ENCODE measurements around the gene FHIT. TPM values are rescaled to one million over a fixed set of nuclear protein-coding genes. Genes with fewer than 3 reads are reported as not detected.

FHIT gene
- total RNA-seq, 1 donor from 2014 or later, result 10.2 TPM

DNA sequence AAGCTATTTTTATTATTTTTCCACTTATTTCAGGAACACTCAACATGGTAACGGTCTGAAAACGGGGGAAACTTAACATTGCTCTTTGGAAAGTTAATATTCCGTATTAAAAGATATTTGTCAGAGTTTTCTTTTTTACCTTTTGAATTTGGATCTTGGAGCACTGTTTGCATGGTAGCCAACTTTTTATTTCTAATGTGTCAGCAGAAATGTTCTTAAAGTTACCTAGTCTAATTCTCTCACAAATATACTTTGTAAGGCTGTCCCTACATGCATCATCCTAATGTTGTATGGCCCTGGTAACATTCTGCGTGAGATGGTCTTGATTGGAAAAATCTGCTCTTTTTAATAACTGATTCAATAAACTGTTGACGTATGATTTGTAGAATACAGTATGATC, 719.5 kb downstream of the FHIT start:
- ATAC-seq (no peak), DNase-seq (ENCODE audit: low spot score) (no peak)
- intact Hi-C loops (cut with DNase I), result no loop called here

- ATAC-seq (no peak), DNase-seq (ENCODE audit: low spot score) (no peak)
- intact Hi-C loops (cut with DNase I), result no loop called here
Observed at GRCh38 chr3:60528651-60529050, 722.6 kb downstream of the FHIT start.

DNA sequence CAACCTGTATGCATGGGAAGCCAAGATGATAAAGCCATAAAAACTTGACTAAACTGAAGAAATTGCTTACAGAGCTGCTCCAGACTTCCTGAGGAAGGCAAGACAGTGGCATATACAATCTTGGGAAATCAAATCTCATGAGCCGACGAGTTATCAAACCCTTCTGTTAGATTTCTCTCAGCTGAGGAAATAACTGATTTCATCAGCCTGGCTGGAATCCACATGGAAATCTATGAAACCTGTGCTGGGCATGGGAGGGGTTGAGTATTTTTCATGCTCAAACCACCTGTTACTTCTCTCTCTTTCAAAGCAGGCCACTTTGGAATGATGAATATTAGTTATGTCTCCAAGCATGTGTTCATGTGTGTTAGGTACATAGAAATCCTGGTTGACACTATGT, 727.7 kb downstream of the FHIT start:
- ATAC-seq (no peak), DNase-seq (ENCODE audit: low spot score) (no peak)
- intact Hi-C loops (cut with DNase I), result no loop called here

- ATAC-seq, result no peak
- intact Hi-C loops (cut with DNase I), result no loop called here
Observed at GRCh38 chr3:60517134-60517533, 734.1 kb downstream of the FHIT start.

GRCh38 chr3:60514866-60515265, 736.4 kb downstream of the FHIT start:
- ATAC-seq (no peak), DNase-seq (ENCODE audit: low spot score) (no peak)
- intact Hi-C loops (cut with DNase I), result no loop called here

More at GRCh38 chr3:60517134-60517533, 734.1 kb downstream of the FHIT start:
- no peak for DNase-seq (ENCODE audit: low spot score)

GRCh38 chr3:60514085-60514649, 737.1 kb downstream of the FHIT start:
- DNase-seq (ENCODE audit: low spot score), result no peak
- no peak for ATAC-seq
- intact Hi-C loops (cut with DNase I), result no loop called here

DNA sequence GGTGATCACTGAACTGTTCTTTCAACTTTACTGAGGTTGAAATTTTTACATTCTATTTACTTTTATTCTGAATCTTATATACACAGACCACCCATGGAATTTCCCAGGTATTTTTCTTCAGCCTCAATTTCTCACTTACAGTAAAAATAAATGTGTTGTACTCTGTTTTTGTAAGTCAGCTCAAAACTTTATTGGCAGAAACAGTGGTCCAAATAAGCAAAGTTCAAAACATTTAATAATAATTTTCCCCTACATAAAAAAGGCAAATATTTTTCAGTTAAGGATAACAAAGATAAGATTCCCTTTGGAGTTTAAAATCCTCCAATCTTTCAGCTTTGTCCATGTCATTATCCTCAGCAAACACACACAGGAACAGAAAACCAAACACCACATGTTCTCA, 738.0 kb downstream of the FHIT start:
- DNase-seq (ENCODE audit: low spot score) (no peak), ATAC-seq (no peak)
- intact Hi-C loops (cut with DNase I), result loop anchor here (1.0 kb wide), 1 partner anchor 37 kb away; no protein-coding TSS in a partner anchor

- DNase-seq (ENCODE audit: low spot score) (no peak), ATAC-seq (no peak)
- intact Hi-C loops (cut with DNase I), result no loop called here
Observed at GRCh38 chr3:60512506-60512905, 738.7 kb downstream of the FHIT start.

- intact Hi-C loops (cut with DNase I), result no loop called here
- ATAC-seq, result no peak
- no peak for DNase-seq (ENCODE audit: low spot score)
Observed at GRCh38 chr3:60509471-60509870, 741.8 kb downstream of the FHIT start.

GRCh38 chr3:60504827-60505457, 746.3 kb downstream of the FHIT start:
- no peak for DNase-seq (ENCODE audit: low spot score)
- ATAC-seq, result no peak
- intact Hi-C loops (cut with DNase I), result no loop called here

- no peak for DNase-seq (ENCODE audit: low spot score)
- intact Hi-C loops (cut with DNase I), result no loop called here
- ATAC-seq, result no peak
Observed at GRCh38 chr3:60501314-60501713, 749.9 kb downstream of the FHIT start.

GRCh38 chr3:60497902-60498301, 753.4 kb downstream of the FHIT start:
- intact Hi-C loops (cut with DNase I), result no loop called here
- no peak for DNase-seq (ENCODE audit: low spot score)
- ATAC-seq, result no peak

GRCh38 chr3:60490992-60491391, 760.3 kb downstream of the FHIT start:
- intact Hi-C loops (cut with DNase I), result no loop called here
- no peak for ATAC-seq
- DNase-seq (ENCODE audit: low spot score), result no peak

GRCh38 chr3:60475096-60475495, 776.2 kb downstream of the FHIT start:
- intact Hi-C loops (cut with DNase I), result no loop called here
- DNase-seq (ENCODE audit: low spot score) (no peak), ATAC-seq (no peak)

- intact Hi-C loops (cut with DNase I), result no loop called here
- ATAC-seq, result no peak
- no peak for DNase-seq (ENCODE audit: low spot score)
Observed at GRCh38 chr3:60469481-60469880, 781.8 kb downstream of the FHIT start.

- intact Hi-C loops (cut with DNase I), result no loop called here
- ATAC-seq (no peak), DNase-seq (ENCODE audit: low spot score) (no peak)
Observed at GRCh38 chr3:60463685-60464084, 787.6 kb downstream of the FHIT start.

- DNase-seq (ENCODE audit: low spot score), result no peak
- intact Hi-C loops (cut with DNase I), result no loop called here
- no peak for ATAC-seq
Observed at GRCh38 chr3:60461267-60461666, 790.0 kb downstream of the FHIT start.

- intact Hi-C loops (cut with DNase I), result no loop called here
- no peak for ATAC-seq
- DNase-seq (ENCODE audit: low spot score), result no peak
Observed at GRCh38 chr3:60456180-60456579, 795.1 kb downstream of the FHIT start.

GRCh38 chr3:60453326-60453725, 797.9 kb downstream of the FHIT start:
- ATAC-seq (no peak), DNase-seq (ENCODE audit: low spot score) (no peak)
- intact Hi-C loops (cut with DNase I), result no loop called here

- intact Hi-C loops (cut with DNase I), result no loop called here
- ATAC-seq (no peak), DNase-seq (ENCODE audit: low spot score) (no peak)
Observed at GRCh38 chr3:60448696-60449095, 802.6 kb downstream of the FHIT start.

DNA sequence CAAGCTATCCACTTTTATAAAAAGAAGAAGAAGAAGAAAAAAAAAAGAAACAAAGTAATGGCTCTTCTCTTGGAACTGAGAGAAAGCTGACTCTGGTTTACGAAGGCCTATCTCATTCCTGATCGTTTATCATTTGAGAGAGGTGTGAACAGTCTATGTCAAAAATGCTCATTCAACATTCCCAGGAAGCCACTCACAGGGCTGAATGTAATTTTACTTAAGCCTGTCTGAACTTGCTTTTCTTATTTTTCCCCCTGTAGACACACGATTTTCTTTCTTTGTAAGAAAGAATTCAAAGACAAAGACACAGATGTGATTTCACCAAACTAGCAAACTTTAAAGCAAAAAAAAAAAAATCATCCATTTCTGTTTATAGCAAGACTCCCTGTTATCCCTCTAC, 805.8 kb downstream of the FHIT start:
- DNase-seq (ENCODE audit: low spot score) (no peak), ATAC-seq (no peak)
- intact Hi-C loops (cut with DNase I), result no loop called here

Data from sciatic nerve (tissue), 2 donors.